WTC11 (cell line): Measurements from ENCODE around the gene CRIP1.

ENCODE experiments used
- ATF2 ChIP-seq: sonication (generic); formaldehyde crosslinking; IDR thresholded peaks from 2 replicates; pipeline ENCODE4 v1.8.1; 2022; ENCODE audit warnings: low read depth, missing genetic modification reagents, borderline replicate concordance
- ATF6 ChIP-seq: sonication (generic); formaldehyde crosslinking; IDR thresholded peaks from 2 replicates; pipeline ENCODE4 v1.8.1; 2023; ENCODE audit warnings: mild to moderate bottlenecking, missing genetic modification reagents
- CTCF ChIP-seq: fragments of 200-600 bp; IDR thresholded peaks from 2 replicates; pipeline ENCODE4 v1.8.0; 2022; ENCODE audit warnings: antibody characterized with exemption
- JUN ChIP-seq: sonication (generic); formaldehyde crosslinking; IDR thresholded peaks from 2 replicates; pipeline ENCODE4 v1.8.0; 2023; ENCODE audit warnings: mild to moderate bottlenecking, missing genetic modification reagents
- MAX ChIP-seq: sonication (generic); formaldehyde crosslinking; IDR thresholded peaks from 2 replicates; pipeline ENCODE4 v1.8.0; 2022; ENCODE audit warnings: mild to moderate bottlenecking, missing genetic modification reagents
- SMAD4 ChIP-seq: sonication (generic); formaldehyde crosslinking; IDR thresholded peaks from 2 replicates; pipeline ENCODE4 v1.8.0; 2022; ENCODE audit warnings: mild to moderate bottlenecking, missing genetic modification reagents
- TCF7 ChIP-seq: sonication (generic); formaldehyde crosslinking; IDR thresholded peaks from 2 replicates; pipeline ENCODE4 v1.8.0; 2022; ENCODE audit warnings: mild to moderate bottlenecking, low read depth, missing genetic modification reagents, moderate library complexity
- USF2 ChIP-seq: sonication (generic); formaldehyde crosslinking; IDR thresholded peaks from 2 replicates; pipeline ENCODE4 v1.8.1; 2023; ENCODE audit warnings: mild to moderate bottlenecking, missing genetic modification reagents, moderate library complexity
- ZNF532 ChIP-seq: fragments of 250-450 bp; sonication (Bioruptor Pico); IDR thresholded peaks from 2 replicates; pipeline ENCODE4 v1.9.0; 2021; ENCODE audit warnings: mild to moderate bottlenecking, borderline replicate concordance

GRCh38 chr14:105527826-105528585 lies 41.3 kb downstream of the CRIP1 start:
- no peak for TF ChIP-seq ATF2 (CRISPR knock-in tag)
- no peak for TF ChIP-seq SMAD4 (CRISPR knock-in tag)
- no peak for TF ChIP-seq ZNF532 (CRISPR knock-in tag)
- TF ChIP-seq ATF6: no peak
- TF ChIP-seq CTCF: peak; percentile 49
- TF ChIP-seq USF2 (CRISPR knock-in tag): no peak
- peak; percentile 72; the same call in 1 of the 2 replicates for TF ChIP-seq MAX
- no peak for TF ChIP-seq JUN
- no peak for TF ChIP-seq TCF7 (CRISPR knock-in tag)
